HEK293 (cell line): ENCODE measurements around the gene NRIP1.

Experiments used
- ZFHX2 ChIP-seq: fragments of 450-650 bp; formaldehyde crosslinking; conservative IDR thresholded peaks from 2 replicates; pipeline ENCODE4 v1.5.1; 2016; ENCODE audit warnings: missing biosample characterization, missing genetic modification characterization
- ZNF175 ChIP-seq: fragments of 450-650 bp; formaldehyde crosslinking; IDR thresholded peaks from 2 replicates; pipeline ENCODE4 v1.5.1; 2016; ENCODE audit warnings: missing biosample characterization, missing genetic modification characterization
- ZNF266 ChIP-seq: fragments of 450-650 bp; formaldehyde crosslinking; IDR thresholded peaks from 2 replicates; pipeline ENCODE4 v1.5.1; 2016; ENCODE audit warnings: missing biosample characterization, missing genetic modification characterization, low read depth
- ZNF416 ChIP-seq: fragments of 450-650 bp; formaldehyde crosslinking; IDR thresholded peaks from 2 replicates; pipeline ENCODE4 v1.5.1; 2016; ENCODE audit warnings: missing biosample characterization, missing genetic modification characterization
- ZNF660 ChIP-seq: fragments of 450-650 bp; IDR thresholded peaks from 2 replicates; pipeline ENCODE4 v1.5.1; 2018; ENCODE audit warnings: missing biosample characterization, mild to moderate bottlenecking, missing genetic modification characterization
- ZSCAN23 ChIP-seq: fragments of 450-650 bp; formaldehyde crosslinking; IDR thresholded peaks from 2 replicates; pipeline ENCODE4 v1.5.1; 2016; ENCODE audit warnings: missing biosample characterization, missing genetic modification characterization
- TF ChIP-seq, protein P1 (sequence below): fragments of 450-650 bp; formaldehyde crosslinking; IDR thresholded peaks from 2 replicates; pipeline ENCODE4 v1.5.1; 2016; ENCODE audit warnings: missing biosample characterization, missing genetic modification characterization

DNA sequence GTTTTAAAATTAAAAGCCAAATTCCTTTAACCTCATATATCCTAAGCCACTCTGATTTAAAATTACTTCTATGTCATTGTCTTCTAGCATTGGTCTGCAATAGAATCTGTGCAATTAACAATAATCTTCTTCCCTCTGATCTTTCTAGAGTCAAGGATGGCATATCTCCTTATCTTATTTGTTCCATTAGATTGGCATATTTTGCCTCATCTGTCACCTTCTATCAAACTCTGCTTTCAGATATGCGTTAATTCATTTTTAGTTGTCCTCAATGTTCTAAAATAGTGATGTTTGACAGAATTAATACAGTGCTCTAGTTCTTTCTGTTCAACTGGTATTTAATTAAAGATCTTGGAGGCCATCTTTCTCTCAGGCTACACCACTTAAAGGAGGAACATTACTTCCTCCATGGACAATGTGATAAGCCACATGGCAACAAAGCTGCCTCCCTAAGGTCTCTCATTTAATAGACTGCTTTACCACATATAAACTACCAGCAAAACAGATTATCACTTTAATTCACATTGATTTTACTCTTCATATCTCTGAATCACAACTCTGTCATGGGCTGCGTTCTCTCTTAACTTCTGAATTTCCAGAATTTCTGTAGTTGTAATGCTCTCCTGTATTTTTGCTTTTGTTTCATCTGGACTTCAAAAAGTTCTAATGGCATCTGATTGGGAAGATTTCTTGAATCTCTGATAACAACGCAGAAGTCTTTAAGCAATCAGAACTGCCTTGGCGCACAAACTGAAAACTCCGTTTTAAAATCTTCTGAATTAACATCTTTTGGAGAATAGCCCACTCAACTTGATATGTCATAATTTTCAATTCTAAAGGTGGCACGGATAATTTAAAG, 2.8 kb downstream of the NRIP1 start:
- TF ChIP-seq, protein P1, sequence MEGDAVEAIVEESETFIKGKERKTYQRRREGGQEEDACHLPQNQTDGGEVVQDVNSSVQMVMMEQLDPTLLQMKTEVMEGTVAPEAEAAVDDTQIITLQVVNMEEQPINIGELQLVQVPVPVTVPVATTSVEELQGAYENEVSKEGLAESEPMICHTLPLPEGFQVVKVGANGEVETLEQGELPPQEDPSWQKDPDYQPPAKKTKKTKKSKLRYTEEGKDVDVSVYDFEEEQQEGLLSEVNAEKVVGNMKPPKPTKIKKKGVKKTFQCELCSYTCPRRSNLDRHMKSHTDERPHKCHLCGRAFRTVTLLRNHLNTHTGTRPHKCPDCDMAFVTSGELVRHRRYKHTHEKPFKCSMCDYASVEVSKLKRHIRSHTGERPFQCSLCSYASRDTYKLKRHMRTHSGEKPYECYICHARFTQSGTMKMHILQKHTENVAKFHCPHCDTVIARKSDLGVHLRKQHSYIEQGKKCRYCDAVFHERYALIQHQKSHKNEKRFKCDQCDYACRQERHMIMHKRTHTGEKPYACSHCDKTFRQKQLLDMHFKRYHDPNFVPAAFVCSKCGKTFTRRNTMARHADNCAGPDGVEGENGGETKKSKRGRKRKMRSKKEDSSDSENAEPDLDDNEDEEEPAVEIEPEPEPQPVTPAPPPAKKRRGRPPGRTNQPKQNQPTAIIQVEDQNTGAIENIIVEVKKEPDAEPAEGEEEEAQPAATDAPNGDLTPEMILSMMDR (tag by site-specific recombination), result no peak
- no peak for TF ChIP-seq ZNF660 (tag by site-specific recombination)
- TF ChIP-seq ZFHX2 (tag by site-specific recombination), result no peak
- no peak for TF ChIP-seq ZNF266 (tag by site-specific recombination)
- TF ChIP-seq ZNF416 (tag by site-specific recombination), result no peak
- no peak for TF ChIP-seq ZSCAN23
- TF ChIP-seq ZNF175 (tag by site-specific recombination), result no peak
